HUES48 (cell line): ENCODE measurements around the gene EXD3.
A peak's percentile ranks its signal among the peaks of the same experiment; 100 is the strongest.

Source experiments
- H3K27ac ChIP-seq: one replicate; pipeline ENCODE4 v1.7.0; 2013; ENCODE audit warnings: low read depth, low read length, inconsistent platforms
- H3K27me3 ChIP-seq: 2 replicates; pipeline ENCODE4 v1.6.1; 2013; ENCODE audit warnings: mild to moderate bottlenecking, low read length; ENCODE audit not compliant: control insufficient read depth, insufficient read depth
- H3K36me3 ChIP-seq: 2 replicates; pipeline ENCODE4 v1.6.1; 2013; ENCODE audit warnings: low read length; ENCODE audit not compliant: control insufficient read depth, insufficient read depth
- H3K4me1 ChIP-seq: 2 replicates; pipeline ENCODE4 v1.6.1; 2013; ENCODE audit warnings: mild to moderate bottlenecking, low read length; ENCODE audit not compliant: control insufficient read depth, insufficient read depth
- H3K4me3 ChIP-seq: 2 replicates; pipeline ENCODE4 v1.5.1; 2013; ENCODE audit warnings: mild to moderate bottlenecking, low read depth, low read length
- H3K9ac ChIP-seq: 2 replicates; pipeline ENCODE4 v1.6.1; 2013; ENCODE audit warnings: mild to moderate bottlenecking, low read depth, low read length, moderate library complexity
- H3K9me3 ChIP-seq: 2 replicates; pipeline ENCODE4 v1.6.1; 2013; ENCODE audit warnings: low read length; ENCODE audit not compliant: control insufficient read depth, insufficient read depth

EXD3 gene

DNA sequence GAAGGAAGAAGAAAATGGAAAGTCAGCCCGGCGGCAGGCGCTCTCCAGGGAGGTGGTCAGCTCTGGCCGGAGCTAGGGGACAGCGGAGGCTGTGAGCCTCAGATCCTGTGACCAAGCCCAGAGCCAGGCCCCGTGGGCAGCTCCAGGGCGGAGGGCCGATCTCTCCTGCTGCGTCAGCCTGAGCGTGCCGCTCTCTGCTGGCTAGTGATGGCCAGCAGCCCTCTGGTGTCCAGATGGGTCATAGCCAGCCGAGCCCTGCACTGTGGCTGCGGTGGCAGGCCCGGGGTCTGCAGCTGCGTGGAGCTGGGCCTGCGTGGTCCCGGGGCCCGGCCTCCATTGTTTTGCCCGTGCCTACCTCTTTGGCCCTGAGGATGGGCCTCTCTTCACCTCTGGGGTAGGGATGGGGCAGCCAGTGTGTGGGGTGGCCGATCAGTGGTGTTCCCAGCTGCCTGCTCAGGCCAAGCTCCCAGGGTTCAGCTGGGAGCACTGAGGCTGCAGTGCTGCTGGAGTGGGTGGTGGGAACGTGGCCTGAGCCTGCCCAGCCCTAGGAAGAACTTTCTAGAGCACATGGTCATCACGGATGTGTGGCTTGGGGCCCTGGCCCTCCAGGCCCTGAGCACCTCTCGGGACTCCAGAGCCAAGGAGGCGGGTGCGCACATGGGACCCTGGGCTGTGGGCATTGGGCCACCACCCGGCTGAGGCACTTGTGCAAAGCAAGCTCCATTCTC, 103.8 kb downstream of the EXD3 start:
- no peak overlapping the region for H3K27ac ChIP-seq

GRCh38 chr9:137318602-137319001, 104.4 kb downstream of the EXD3 start:
- H3K9ac ChIP-seq: no peak overlapping the region
- H3K4me3 ChIP-seq: no peak overlapping the region
- no peak overlapping the region for H3K27ac ChIP-seq
- H3K27me3 ChIP-seq: no peaks in the 10 kb centered on the region
- H3K9me3 ChIP-seq: no peaks in the 10 kb centered on the region
- H3K4me1 ChIP-seq: peaks cover 5% of the 10 kb centered on the region
- H3K36me3 ChIP-seq: no peaks in the 10 kb centered on the region

More for the DNA sequence above, 103.8 kb downstream of the EXD3 start:
- Histone ChIP-seq H3K4me1 (peaks cover 5% of the 10 kb centered on the region), H3K36me3 (no peaks in the 10 kb centered on the region), H3K9me3 (no peaks in the 10 kb centered on the region), H3K9ac (no peak overlapping the region), H3K27me3 (no peaks in the 10 kb centered on the region), H3K4me3 (no peak overlapping the region)

DNA sequence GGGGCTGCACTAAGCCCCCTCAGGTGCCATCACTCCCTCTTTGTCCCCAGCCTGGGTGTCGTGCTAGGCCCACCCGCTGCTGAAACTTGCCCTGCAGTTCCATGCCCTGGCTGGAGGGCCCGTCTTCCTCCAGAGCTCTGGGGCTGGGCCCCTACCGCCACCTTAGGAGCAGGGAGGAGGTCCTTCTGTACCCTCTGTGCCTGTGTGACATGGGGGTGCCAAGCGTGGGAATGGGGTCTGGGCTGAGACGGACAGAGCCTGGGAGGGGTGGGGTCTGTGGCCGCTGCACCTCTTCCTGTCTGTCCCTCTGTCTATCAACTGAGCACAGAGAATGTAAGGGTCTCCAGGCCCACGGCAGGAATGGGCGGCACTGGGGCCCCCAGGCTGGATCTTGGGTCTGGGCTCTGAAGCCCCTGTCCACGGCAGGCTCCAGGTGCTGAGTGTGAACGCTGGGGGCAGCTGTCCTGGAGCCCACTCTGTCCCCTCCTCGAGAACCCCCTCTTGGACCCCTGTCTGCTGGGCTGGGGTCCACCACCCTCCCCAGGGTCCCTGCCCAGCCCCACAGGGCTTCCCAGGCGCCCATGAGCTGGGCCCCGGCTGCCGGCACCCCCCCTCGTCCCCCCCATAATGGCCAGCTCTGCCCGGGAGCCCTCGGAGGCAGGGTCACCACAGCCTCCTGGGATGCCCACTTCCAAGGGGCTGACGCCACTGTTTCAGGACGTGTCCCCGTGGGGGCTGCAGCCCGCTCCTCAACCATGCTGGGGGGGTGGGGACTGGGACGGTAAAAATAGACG, 105.0 kb downstream of the EXD3 start:
- Histone ChIP-seq H3K4me3 (no peak overlapping the region), H3K27ac (no peak overlapping the region), H3K9ac (no peak overlapping the region), H3K36me3 (no peaks in the 10 kb centered on the region), H3K9me3 (no peaks in the 10 kb centered on the region), H3K27me3 (no peaks in the 10 kb centered on the region), H3K4me1 (peaks cover 5% of the 10 kb centered on the region)

DNA sequence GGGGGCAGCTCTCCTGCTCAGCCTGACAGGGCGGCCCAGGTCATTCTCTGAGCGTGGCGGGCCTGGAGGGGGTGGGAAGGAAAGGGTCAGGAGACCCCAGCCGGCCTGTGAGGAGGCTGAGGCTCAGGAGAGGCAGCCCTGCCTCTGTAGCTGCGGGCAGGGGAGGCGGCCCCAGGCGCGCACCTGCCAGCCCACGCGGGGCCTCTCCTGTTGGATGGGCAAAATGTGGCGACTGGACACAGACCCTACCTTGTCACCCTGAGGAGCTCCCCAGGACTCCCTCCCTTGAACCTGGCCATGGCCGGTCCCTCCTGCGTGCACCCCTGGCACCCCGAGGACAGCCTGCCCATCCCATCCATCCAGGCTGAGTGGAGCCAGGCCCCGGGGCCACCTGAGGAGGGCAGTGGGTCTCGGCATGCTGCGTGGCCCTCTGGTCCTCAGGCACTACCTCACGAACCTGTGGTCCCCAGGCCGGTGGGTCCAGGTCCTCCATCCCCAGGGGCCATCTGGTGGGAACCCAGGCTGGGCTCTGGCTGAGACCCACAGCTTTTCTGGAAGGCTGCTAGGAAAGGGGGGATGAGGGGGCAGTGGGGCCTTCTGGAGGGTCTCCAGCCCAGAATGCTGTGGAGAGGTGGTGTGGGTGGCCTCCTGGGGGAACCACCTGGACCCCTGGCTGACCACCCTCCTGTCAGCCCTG, 105.8 kb downstream of the EXD3 start:
- H3K9me3 ChIP-seq: no peaks in the 10 kb centered on the region
- no peak overlapping the region for H3K27ac ChIP-seq
- H3K4me1 ChIP-seq: peaks cover 5% of the 10 kb centered on the region
- no peak overlapping the region for H3K9ac ChIP-seq
- H3K27me3 ChIP-seq: no peaks in the 10 kb centered on the region
- H3K36me3 ChIP-seq: no peaks in the 10 kb centered on the region
- no peak overlapping the region for H3K4me3 ChIP-seq

DNA sequence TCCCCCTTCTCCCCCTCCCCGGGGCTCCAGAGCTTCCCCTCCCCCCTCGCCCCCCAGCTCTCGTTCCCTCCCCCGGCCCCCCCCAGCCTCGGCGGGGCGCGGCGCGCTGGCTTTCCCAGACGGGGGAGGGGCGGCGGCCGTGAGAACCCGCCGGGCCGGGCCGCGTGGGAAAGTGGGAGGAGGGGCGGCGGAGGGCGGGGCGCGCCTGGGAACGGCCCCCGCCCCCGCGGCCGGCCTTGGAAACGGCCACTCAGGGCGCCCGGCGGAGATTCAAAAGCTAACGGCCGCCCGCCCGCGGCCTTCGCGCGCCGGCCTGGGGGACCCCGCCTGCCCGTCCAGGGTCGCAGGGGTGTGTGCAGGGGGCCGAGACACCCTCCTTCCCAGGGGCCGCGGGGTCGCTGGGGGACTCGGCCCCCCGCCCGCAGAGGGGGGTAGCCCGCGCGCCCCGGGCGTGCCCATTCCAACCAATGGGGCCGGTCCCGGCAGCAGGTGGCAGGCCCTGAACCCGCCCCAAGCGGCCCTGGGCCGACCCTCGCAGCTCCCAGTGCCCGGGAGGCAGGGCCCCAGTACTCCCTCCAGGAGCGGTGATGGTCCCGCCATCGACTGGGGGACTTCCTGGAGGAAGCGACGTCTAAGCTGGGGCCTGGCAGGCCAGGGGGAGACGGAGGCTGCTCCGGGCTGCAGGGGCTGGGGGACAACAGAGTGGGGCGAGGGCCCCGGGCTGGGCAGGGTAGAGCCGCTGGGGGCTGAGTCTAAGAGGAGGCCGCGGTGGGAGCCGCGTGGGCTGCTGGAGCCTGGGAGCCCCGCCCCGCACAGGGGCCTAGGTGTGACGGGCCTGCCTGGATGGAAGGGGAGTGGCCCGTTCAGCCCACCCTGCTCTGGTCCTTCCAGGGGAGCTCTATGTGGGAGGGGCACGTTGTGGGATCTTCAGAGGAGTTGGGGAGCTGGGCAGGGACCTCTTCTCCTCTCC, 106.7 kb downstream of the EXD3 start:
- no peaks in the 10 kb centered on the region for H3K27me3 ChIP-seq
- no peak overlapping the region for H3K27ac ChIP-seq
- peaks cover 5% of the 10 kb centered on the region for H3K4me1 ChIP-seq
- H3K36me3 ChIP-seq: no peaks in the 10 kb centered on the region
- no peaks in the 10 kb centered on the region for H3K9me3 ChIP-seq
- no peak overlapping the region for H3K9ac ChIP-seq
- H3K4me3 ChIP-seq: peak overlapping the region; percentile 45; the same call in 1 of the 2 replicates

DNA sequence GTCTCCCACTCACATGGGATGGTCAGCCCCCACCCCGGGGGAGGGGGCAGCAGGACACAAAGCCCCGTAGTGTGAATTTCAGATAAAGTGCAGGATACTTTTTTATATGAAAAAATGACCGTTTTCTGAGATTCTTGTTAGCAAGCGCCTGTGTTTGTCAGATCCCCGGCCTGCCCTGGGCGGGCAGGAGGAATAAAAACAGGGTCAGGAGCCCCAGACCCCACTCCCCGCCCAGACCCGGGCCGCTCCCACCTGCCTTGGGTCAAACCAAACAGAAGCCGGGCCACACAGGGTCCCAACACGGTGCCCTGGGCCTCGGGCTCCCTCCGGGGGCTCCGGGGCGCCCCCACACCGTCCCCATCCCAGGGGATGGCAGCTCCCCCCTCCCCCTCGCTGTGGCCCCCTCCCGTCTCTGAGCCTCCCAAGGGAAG, 107.4 kb downstream of the EXD3 start:
- H3K4me1 ChIP-seq: no peaks in the 10 kb centered on the region; the same call in 1 of the 2 replicates
- H3K9me3 ChIP-seq: no peaks in the 10 kb centered on the region
- H3K27ac ChIP-seq: no peak overlapping the region
- no peaks in the 10 kb centered on the region for H3K36me3 ChIP-seq
- H3K4me3 ChIP-seq: no peak overlapping the region
- H3K27me3 ChIP-seq: no peaks in the 10 kb centered on the region
- H3K9ac ChIP-seq: no peak overlapping the region

GRCh38 chr9:137314561-137315560, 108.1 kb downstream of the EXD3 start:
- Histone ChIP-seq H3K36me3 (no peaks in the 10 kb centered on the region), H3K27me3 (no peaks in the 10 kb centered on the region), H3K4me1 (no peaks in the 10 kb centered on the region), H3K27ac (no peak overlapping the region), H3K9me3 (no peaks in the 10 kb centered on the region), H3K4me3 (no peak overlapping the region), H3K9ac (no peak overlapping the region)

- Histone ChIP-seq H3K4me1 (no peaks in the 10 kb centered on the region), H3K27me3 (no peaks in the 10 kb centered on the region), H3K4me3 (no peak overlapping the region), H3K36me3 (no peaks in the 10 kb centered on the region), H3K27ac (no peak overlapping the region), H3K9ac (no peak overlapping the region), H3K9me3 (no peaks in the 10 kb centered on the region)
Observed at GRCh38 chr9:137313956-137314560, 108.9 kb downstream of the EXD3 start.

DNA sequence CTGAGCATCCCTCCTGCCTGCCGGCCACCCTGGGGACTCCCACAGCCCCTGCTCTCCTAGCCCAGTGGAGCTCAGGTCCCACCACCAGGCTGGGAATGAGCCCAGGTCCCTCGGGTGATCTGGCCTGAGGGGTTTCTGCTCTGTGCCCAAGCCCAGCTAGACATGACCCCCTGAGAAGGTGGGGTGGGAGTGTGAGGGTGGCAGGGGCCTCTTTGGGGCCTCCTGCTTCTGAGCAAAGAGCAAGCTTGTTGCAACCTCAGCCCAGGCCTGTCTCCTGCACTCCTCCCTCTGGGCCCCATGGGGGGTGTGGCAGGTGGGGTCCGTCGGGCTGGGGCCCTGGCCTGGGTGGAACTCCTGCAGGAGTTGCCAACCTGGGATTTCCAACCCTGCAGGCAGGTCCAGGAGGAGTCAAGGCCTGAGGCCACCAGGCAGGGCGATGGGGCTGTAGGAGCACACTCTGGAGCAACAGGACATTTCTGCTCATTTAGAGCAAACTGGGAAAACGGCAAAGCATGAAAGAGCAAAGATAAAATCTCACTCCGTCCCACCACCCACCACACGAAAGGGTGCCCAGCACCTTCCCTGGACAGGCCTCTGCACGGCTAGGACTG, 109.5 kb downstream of the EXD3 start:
- Histone ChIP-seq H3K9me3 (no peaks in the 10 kb centered on the region), H3K27me3 (no peaks in the 10 kb centered on the region), H3K27ac (no peak overlapping the region), H3K9ac (no peak overlapping the region), H3K36me3 (no peaks in the 10 kb centered on the region), H3K4me3 (no peak overlapping the region), H3K4me1 (no peaks in the 10 kb centered on the region)
